SU-DHL-6 (cell line): Measurements from ENCODE around the gene GSTM2.

ENCODE experiments used
- H2AFZ ChIP-seq: fragments of 200-600 bp; sonication (generic); 2 replicates; pipeline ENCODE4 v1.6.1; 2014; ENCODE audit warnings: low read depth, mild to moderate bottlenecking, moderate library complexity, mixed read lengths, antibody characterized with exemption, low read length; ENCODE audit not compliant: severe bottlenecking
- H3F3A ChIP-seq: fragments of 200-600 bp; shearing (Covaris generic); 2 replicates; pipeline ENCODE4 v1.6.0; 2016; ENCODE audit warnings: antibody characterized with exemption, mild to moderate bottlenecking; ENCODE audit not compliant: insufficient read depth
- H3K27ac ChIP-seq: fragments of 200-600 bp; sonication (generic); 2 replicates; pipeline ENCODE4 v1.5.1; 2016; ENCODE audit warnings: low read depth, mild to moderate bottlenecking, low read length, moderate library complexity, mixed read lengths
- H3K27me3 ChIP-seq: fragments of 200-600 bp; sonication (generic), shearing (Covaris generic); 2 replicates; pipeline ENCODE4 v1.6.0; 2014; ENCODE audit warnings: mild to moderate bottlenecking, low read length
- H3K36me3 ChIP-seq: fragments of 200-600 bp; sonication (generic); 2 replicates; pipeline ENCODE4 v1.6.1; 2014; ENCODE audit warnings: mild to moderate bottlenecking, low read length, mixed read lengths
- H3K4me2 ChIP-seq: fragments of 300-600, 200-600 bp; shearing (Covaris generic), sonication (generic); 2 replicates; pipeline ENCODE4 v1.6.0; 2014; ENCODE audit warnings: low read length, low read depth, mild to moderate bottlenecking; ENCODE audit not compliant: poor library complexity, severe bottlenecking
- H3K4me3 ChIP-seq: fragments of 200-600 bp; sonication (generic); 2 replicates; pipeline ENCODE4 v1.5.1; 2014; ENCODE audit warnings: antibody characterized with exemption, low read length, mild to moderate bottlenecking, mixed read lengths; ENCODE audit not compliant: insufficient read depth, poor library complexity, severe bottlenecking
- H3K79me2 ChIP-seq: fragments of 200-600 bp; sonication (generic); 2 replicates; pipeline ENCODE4 v1.6.1; 2014; ENCODE audit warnings: mild to moderate bottlenecking, low read length, moderate library complexity; ENCODE audit not compliant: insufficient read depth
- H3K9ac ChIP-seq: fragments of 200-600 bp; sonication (generic); 2 replicates; pipeline ENCODE4 v1.7.0; 2014; ENCODE audit warnings: mild to moderate bottlenecking, low read length
- H3K9me2 ChIP-seq: fragments of 200-600 bp; sonication (generic); replicated peaks from 2 replicates; pipeline ENCODE4 v1.6.1; 2014; ENCODE audit warnings: low read length; ENCODE audit not compliant: insufficient read depth
- H3K9me3 ChIP-seq: fragments of 200-600 bp; sonication (generic); 2 replicates; pipeline ENCODE4 v1.6.1; 2014; ENCODE audit warnings: low read length, mixed read lengths; ENCODE audit not compliant: insufficient read depth
- H4K20me1 ChIP-seq: fragments of 200-600 bp; sonication (generic); 2 replicates; pipeline ENCODE4 v1.6.1; 2014; ENCODE audit warnings: low read depth, mild to moderate bottlenecking, antibody characterized with exemption, low read length, moderate library complexity, mixed read lengths
- CTCF ChIP-seq: fragments of 200-600 bp; sonication (generic); IDR thresholded peaks from one replicate; pipeline ENCODE4 v1.5.1; 2017; ENCODE audit warnings: antibody characterized with exemption, mild to moderate bottlenecking, low read length, moderate library complexity; ENCODE audit not compliant: insufficient read depth, poor library complexity, severe bottlenecking
- EZH2phosphoT487 ChIP-seq: fragments of 200-600 bp; sonication (generic), shearing (Covaris generic); conservative IDR thresholded peaks from 2 replicates; pipeline ENCODE4 v1.6.1; 2018; ENCODE audit warnings: mild to moderate bottlenecking, antibody characterized with exemption, low read length, moderate library complexity, mixed read lengths

Gene GSTM2

GRCh38 chr1:109719337-109719837 lies 51.5 kb downstream of the GSTM2 start:
- Histone ChIP-seq H2AFZ (no peak overlapping the region), H3K9me2 (no peaks in the 10 kb centered on the region), H3K4me2 (no peak overlapping the region), H4K20me1 (no peaks in the 10 kb centered on the region), H3F3A (no peaks in the 10 kb centered on the region), H3K9me3 (no peaks in the 10 kb centered on the region), H3K9ac (no peak overlapping the region), H3K27ac (no peak overlapping the region), H3K36me3 (no peaks in the 10 kb centered on the region), H3K79me2 (no peaks in the 10 kb centered on the region), H3K27me3 (no peaks in the 10 kb centered on the region), H3K4me3 (no peak overlapping the region)
- TF ChIP-seq CTCF (no peak), EZH2phosphoT487 (no peak)

- H2AFZ ChIP-seq, result no peak overlapping the region
- no peak for TF ChIP-seq CTCF
- TF ChIP-seq EZH2phosphoT487, result no peak
Observed at GRCh38 chr1:109721042-109721441, 53.2 kb downstream of the GSTM2 start.

GRCh38 chr1:109721971-109722370 lies 54.1 kb downstream of the GSTM2 start:
- no peaks in the 10 kb centered on the region for H4K20me1 ChIP-seq
- H3K4me2 ChIP-seq, result no peak overlapping the region
- H3K9ac ChIP-seq, result no peak overlapping the region
- no peaks in the 10 kb centered on the region for H3K9me2 ChIP-seq
- H2AFZ ChIP-seq, result no peak overlapping the region
- H3K36me3 ChIP-seq, result no peaks in the 10 kb centered on the region
- H3K27ac ChIP-seq, result no peak overlapping the region
- no peaks in the 10 kb centered on the region for H3K27me3 ChIP-seq
- no peak overlapping the region for H3K4me3 ChIP-seq
- no peaks in the 10 kb centered on the region for H3F3A ChIP-seq
- no peaks in the 10 kb centered on the region for H3K9me3 ChIP-seq
- no peak for TF ChIP-seq EZH2phosphoT487
- TF ChIP-seq CTCF, result no peak
- H3K79me2 ChIP-seq, result no peaks in the 10 kb centered on the region

More at GRCh38 chr1:109721042-109721441, 53.2 kb downstream of the GSTM2 start:
- no peak overlapping the region for H3K4me2 ChIP-seq
- no peaks in the 10 kb centered on the region for H3K9me3 ChIP-seq
- H3K36me3 ChIP-seq, result no peaks in the 10 kb centered on the region
- H3K79me2 ChIP-seq, result no peaks in the 10 kb centered on the region
- H3K9me2 ChIP-seq, result no peaks in the 10 kb centered on the region
- H3K27me3 ChIP-seq, result no peaks in the 10 kb centered on the region
- H3K27ac ChIP-seq, result no peak overlapping the region
- H3K4me3 ChIP-seq, result no peak overlapping the region
- no peak overlapping the region for H3K9ac ChIP-seq
- H4K20me1 ChIP-seq, result no peaks in the 10 kb centered on the region
- no peaks in the 10 kb centered on the region for H3F3A ChIP-seq
